ENCODE results near the gene FBN2. TPM values are rescaled to one million over a fixed set of nuclear protein-coding genes. Genes with fewer than 3 reads are reported as not detected.

Gene FBN2
- polyA plus RNA-seq, 1 donor from 2014 or later = 1.6 TPM

DNA sequence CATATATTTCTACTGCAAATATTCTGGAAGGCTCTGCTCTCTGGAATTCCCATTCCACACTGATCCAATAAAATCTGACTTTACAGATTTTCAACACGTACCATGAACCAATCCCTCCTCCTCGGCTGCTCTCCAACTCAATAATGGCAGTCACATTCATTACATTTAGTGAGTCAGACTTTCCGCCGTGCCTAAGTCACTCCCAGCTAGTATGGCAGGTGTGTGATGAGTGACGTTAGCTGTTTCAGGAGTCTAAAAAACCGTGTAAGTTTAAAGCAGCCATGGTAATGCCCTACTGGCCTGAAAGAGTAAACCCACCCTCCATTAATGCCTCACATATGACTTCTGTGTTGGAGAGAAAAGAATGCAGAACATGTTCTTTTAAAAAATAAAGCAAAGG is 3.3 kb downstream of the FBN2 start:
- Histone ChIP-seq H3K36me3 (ENCODE audit: insufficient read depth, low read length) (no peaks in the 10 kb centered on the region), H3K27ac (ENCODE audit: low read length) (no peak overlapping the region), H3K4me2 (ENCODE audit: low read length) (no peak overlapping the region), H3F3A (ENCODE audit: insufficient read depth, low read length, poor library complexity, severe bottlenecking) (no peaks in the 10 kb centered on the region), H3K27me3 (ENCODE audit: insufficient read depth, low read depth, low read length) (peaks cover 44% of the 10 kb centered on the region), H2AFZ (ENCODE audit: low read depth, low read length) (no peak overlapping the region), H3K79me2 (replicated peaks; ENCODE audit: insufficient read depth, low read length) (no peaks in the 10 kb centered on the region), H3K9me3 (ENCODE audit: low read length) (no peaks in the 10 kb centered on the region), H4K20me1 (ENCODE audit: insufficient read depth) (no peaks in the 10 kb centered on the region), H3K9me2 (ENCODE audit: insufficient read depth, low read length) (no peaks in the 10 kb centered on the region), H3K9ac (ENCODE audit: low read length) (no peak overlapping the region), H3K4me3 (ENCODE audit: low read length) (no peak overlapping the region)
- TF ChIP-seq RAD21 (conservative IDR thresholded peaks at IDR 0.05) (no peak), POLR2AphosphoS5 (IDR thresholded peaks at IDR 0.05) (no peak), EZH2 (IDR thresholded peaks at IDR 0.05; ENCODE audit: borderline replicate concordance, insufficient read depth, low read length, poor library complexity, severe bottlenecking) (no peak), MXI1 (conservative IDR thresholded peaks at IDR 0.05; ENCODE audit: poor library complexity, severe bottlenecking) (no peak), EP300 (conservative IDR thresholded peaks at IDR 0.05; ENCODE audit: poor library complexity, severe bottlenecking) (no peak), SMC3 (conservative IDR thresholded peaks at IDR 0.05; ENCODE audit: poor library complexity) (no peak), TAF1 (IDR thresholded peaks at IDR 0.05; ENCODE audit: low read depth) (no peak)
- TF ChIP-seq, protein P1, sequence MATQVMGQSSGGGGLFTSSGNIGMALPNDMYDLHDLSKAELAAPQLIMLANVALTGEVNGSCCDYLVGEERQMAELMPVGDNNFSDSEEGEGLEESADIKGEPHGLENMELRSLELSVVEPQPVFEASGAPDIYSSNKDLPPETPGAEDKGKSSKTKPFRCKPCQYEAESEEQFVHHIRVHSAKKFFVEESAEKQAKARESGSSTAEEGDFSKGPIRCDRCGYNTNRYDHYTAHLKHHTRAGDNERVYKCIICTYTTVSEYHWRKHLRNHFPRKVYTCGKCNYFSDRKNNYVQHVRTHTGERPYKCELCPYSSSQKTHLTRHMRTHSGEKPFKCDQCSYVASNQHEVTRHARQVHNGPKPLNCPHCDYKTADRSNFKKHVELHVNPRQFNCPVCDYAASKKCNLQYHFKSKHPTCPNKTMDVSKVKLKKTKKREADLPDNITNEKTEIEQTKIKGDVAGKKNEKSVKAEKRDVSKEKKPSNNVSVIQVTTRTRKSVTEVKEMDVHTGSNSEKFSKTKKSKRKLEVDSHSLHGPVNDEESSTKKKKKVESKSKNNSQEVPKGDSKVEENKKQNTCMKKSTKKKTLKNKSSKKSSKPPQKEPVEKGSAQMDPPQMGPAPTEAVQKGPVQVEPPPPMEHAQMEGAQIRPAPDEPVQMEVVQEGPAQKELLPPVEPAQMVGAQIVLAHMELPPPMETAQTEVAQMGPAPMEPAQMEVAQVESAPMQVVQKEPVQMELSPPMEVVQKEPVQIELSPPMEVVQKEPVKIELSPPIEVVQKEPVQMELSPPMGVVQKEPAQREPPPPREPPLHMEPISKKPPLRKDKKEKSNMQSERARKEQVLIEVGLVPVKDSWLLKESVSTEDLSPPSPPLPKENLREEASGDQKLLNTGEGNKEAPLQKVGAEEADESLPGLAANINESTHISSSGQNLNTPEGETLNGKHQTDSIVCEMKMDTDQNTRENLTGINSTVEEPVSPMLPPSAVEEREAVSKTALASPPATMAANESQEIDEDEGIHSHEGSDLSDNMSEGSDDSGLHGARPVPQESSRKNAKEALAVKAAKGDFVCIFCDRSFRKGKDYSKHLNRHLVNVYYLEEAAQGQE (IDR thresholded peaks at IDR 0.05; ENCODE audit: borderline replicate concordance) = no peak
- TF ChIP-seq, protein P2, sequence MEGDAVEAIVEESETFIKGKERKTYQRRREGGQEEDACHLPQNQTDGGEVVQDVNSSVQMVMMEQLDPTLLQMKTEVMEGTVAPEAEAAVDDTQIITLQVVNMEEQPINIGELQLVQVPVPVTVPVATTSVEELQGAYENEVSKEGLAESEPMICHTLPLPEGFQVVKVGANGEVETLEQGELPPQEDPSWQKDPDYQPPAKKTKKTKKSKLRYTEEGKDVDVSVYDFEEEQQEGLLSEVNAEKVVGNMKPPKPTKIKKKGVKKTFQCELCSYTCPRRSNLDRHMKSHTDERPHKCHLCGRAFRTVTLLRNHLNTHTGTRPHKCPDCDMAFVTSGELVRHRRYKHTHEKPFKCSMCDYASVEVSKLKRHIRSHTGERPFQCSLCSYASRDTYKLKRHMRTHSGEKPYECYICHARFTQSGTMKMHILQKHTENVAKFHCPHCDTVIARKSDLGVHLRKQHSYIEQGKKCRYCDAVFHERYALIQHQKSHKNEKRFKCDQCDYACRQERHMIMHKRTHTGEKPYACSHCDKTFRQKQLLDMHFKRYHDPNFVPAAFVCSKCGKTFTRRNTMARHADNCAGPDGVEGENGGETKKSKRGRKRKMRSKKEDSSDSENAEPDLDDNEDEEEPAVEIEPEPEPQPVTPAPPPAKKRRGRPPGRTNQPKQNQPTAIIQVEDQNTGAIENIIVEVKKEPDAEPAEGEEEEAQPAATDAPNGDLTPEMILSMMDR (IDR thresholded peaks at IDR 0.05; ENCODE audit: poor library complexity, severe bottlenecking) = no peak

DNA sequence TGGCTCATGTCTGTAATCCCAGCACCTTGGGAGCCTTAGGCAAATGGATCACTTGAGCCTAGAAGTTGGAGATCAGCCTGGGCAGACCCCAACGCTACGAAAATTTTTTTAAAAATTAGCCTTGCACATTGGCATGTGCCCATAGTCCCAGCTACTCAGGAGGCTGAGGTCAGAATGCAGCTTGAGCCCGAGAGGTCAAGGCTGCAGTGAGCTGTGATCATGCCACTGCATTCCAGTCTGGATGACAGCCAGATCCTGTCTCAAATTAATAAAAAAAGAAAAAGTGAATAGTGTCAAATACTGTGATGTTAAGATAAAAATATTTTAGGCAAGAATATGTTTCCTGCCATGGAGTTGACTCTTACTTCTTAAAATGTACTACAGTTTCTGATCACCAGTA is 5.3 kb downstream of the FBN2 start:
- H4K20me1 ChIP-seq (ENCODE audit: insufficient read depth) = no peaks in the 10 kb centered on the region
- no peaks in the 10 kb centered on the region for H3K36me3 ChIP-seq (ENCODE audit: insufficient read depth, low read length)
- no peak overlapping the region for H3K4me3 ChIP-seq (ENCODE audit: low read length)
- no peaks in the 10 kb centered on the region for H3K79me2 ChIP-seq (replicated peaks; ENCODE audit: insufficient read depth, low read length)
- H2AFZ ChIP-seq (ENCODE audit: low read depth, low read length) = no peak overlapping the region
- H3K9me2 ChIP-seq (ENCODE audit: insufficient read depth, low read length) = no peaks in the 10 kb centered on the region
- TF ChIP-seq, protein P1 (IDR thresholded peaks at IDR 0.05; ENCODE audit: borderline replicate concordance) = no peak
- TF ChIP-seq POLR2AphosphoS5 (IDR thresholded peaks at IDR 0.05) (no peak), TAF1 (IDR thresholded peaks at IDR 0.05; ENCODE audit: low read depth) (no peak), MXI1 (conservative IDR thresholded peaks at IDR 0.05; ENCODE audit: poor library complexity, severe bottlenecking) (no peak), EP300 (conservative IDR thresholded peaks at IDR 0.05; ENCODE audit: poor library complexity, severe bottlenecking) (no peak), EZH2 (IDR thresholded peaks at IDR 0.05; ENCODE audit: borderline replicate concordance, insufficient read depth, low read length, poor library complexity, severe bottlenecking) (no peak)
- TF ChIP-seq, protein P2 (IDR thresholded peaks at IDR 0.05; ENCODE audit: poor library complexity, severe bottlenecking) = no peak
- peaks cover 27% of the 10 kb centered on the region for H3K27me3 ChIP-seq (ENCODE audit: insufficient read depth, low read depth, low read length)
- H3K9me3 ChIP-seq (ENCODE audit: low read length) = no peaks in the 10 kb centered on the region
- H3K9ac ChIP-seq (ENCODE audit: low read length) = no peak overlapping the region
- H3F3A ChIP-seq (ENCODE audit: insufficient read depth, low read length, poor library complexity, severe bottlenecking) = no peaks in the 10 kb centered on the region
- no peak overlapping the region for H3K4me2 ChIP-seq (ENCODE audit: low read length)
- H3K27ac ChIP-seq (ENCODE audit: low read length) = no peak overlapping the region
